Measurements from ENCODE around the gene CRIP3.

GRCh38 chr6:43338243-43338642 is 29.6 kb upstream of the CRIP3 start:
- TF ChIP-seq CTCF (IDR thresholded peaks at IDR 0.05) (no peak), POLR2A (IDR thresholded peaks at IDR 0.05) (no peak), EP300 (IDR thresholded peaks at IDR 0.05) (no peak), POLR2AphosphoS5 (IDR thresholded peaks at IDR 0.05) (no peak)

Measured in stomach (tissue), 4 donors.